Central memory CD4-positive, alpha-beta T cell (primary cell): ENCODE data around the gene HOXA2.

Source experiments
- DNase-seq: peaks from one replicate; pipeline ENCODE4 v3.0.0; 2022

The HOXA2 gene

DNA sequence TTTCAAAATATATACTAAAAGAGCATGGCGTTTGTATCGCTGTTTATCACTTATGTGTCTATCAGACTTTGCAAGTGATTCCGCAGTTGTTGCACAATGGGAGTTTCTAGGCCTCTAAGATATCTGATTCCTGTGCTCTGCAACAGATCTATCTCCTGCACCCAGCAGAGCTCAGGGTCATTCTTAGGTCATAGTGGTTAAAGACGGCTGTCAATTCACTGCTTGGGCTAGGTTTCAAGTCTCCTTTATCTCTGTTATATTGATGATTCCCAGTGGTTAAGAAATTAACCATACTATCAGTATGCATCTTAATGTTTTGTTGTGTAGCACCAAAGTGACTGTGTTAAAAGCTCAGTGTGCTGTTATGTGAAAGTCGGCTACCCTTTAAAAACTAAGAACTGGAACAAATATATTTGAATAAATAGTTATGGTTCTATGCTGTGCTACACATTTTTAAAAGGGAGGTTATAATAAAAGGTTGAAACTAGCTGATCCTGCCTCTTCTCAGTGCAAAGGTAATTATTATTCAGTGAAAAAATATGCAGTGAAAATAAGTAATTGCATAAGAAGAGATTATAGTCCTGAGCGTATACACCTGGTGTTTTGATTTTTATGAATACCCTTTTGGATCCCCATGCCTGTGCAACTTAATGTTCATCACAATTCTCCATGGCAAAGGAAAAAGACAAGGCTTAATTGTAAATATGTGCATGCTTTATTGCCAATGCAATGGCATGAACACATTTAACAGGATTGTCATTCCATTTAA, 30.7 kb downstream of the HOXA2 start:
- no peak for DNase-seq

DNA sequence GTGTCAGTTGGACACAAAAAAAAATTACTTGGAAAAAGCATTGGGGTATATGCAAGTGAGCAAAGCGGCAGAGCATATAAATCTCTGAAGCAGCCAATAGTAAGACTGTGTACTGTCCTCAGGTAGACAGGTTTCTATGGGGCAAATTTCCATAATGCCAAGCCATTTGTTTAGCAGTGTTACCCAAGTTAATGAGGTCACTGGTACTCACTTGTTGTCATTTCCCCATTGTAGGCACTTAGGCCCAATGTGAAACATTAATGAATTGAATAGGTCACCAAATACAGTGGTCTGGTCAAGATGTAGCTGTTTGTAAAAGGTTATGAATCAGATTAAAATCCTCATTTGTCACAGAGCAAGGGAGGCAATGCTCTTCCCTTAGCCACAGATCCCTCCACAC, 34.2 kb downstream of the HOXA2 start:
- no peak for DNase-seq

DNA sequence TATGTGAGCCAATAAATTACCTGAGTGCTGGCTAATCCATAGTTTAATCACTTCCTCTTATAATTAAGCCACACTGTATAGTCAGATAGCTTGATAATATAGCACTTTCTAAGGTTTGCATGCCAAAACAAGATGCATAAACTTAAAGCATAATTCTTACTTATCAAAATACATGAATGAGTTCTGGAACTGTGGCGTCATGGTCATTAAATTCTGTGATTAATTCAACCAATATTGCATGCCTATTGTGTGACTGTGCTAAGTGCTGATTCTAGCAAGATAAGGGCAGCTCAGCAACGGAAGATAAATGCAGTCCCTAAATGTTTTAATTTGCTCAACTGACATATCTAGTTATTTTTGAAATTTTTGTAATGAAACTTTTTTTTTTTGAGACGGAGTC, 36.3 kb downstream of the HOXA2 start:
- no peak for DNase-seq

DNA sequence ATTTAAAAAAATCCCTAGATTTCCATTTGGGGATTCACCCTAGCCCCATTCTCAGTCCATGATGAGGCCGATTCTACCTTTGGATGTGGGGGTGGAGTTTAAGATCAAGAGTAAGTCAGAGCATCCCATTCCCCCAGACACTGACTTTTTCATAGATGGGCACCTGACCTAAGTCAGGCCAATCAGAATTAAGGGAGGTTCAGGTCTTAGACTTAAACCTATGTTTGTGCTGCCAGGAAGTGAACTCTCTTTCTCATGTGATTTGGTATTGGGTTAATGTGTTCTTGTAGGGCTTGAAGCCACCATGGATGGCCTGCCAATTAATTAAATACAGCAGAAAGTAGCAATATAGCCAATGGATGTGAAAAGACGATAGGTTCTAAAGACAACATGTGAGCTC, 36.8 kb downstream of the HOXA2 start:
- DNase-seq, result no peak

DNA sequence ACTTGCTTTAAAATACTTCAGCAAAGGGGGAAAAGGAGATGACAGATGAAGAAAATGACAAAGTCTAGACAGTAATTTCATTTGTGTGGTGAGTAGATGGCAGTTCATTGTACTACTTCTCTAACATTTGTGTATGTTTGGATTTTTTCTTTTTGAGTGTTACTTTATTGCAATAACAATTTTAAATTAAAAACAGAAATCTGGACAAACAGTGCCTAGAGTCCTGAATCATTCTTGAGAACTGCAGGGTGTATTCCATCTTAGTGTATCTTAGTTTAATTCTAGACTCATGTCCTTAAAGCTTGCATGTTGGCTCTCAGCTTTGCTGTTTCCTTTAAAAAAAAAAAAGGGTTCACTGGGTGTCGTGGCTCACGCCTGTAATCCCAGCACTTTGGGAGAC, 37.8 kb downstream of the HOXA2 start:
- no peak for DNase-seq

DNA sequence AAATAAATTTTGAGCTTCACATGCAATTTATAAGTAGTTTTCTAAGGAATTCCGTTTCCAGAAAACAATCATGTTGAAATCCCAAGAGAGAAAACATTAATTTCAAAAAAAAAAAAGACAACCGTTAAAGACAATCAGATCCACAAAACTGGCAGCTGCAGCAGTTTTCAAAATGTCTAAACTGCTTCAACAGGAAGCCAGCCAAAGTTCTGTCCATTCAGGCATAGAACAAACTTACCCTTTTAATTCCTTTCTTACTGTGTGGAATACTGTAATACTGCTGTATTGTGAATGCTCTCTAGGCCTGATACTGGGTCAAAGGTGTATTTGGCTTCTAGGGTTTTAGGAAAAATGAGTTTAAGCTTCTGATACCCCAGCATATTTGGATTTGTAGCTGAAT, 38.3 kb downstream of the HOXA2 start:
- DNase-seq, result no peak

DNA sequence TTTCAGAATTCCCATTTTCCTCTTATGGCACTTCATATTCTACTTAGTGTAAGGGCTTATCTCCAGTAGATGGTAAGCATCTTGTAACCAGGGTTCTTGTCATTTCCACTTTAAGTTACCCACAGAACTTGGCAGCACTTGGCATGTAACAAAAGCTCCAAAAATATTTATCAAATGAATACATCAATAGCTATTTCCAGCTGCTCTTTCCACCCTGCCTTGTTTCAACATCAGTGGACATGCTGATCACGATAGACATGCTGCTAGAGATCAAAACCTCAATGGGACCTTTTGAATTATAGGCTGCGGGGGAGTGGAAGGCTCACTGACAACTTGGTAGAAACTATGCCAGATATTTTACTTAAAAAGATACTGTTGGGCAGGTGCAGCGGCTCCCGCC, 39.5 kb downstream of the HOXA2 start:
- no peak for DNase-seq

DNA sequence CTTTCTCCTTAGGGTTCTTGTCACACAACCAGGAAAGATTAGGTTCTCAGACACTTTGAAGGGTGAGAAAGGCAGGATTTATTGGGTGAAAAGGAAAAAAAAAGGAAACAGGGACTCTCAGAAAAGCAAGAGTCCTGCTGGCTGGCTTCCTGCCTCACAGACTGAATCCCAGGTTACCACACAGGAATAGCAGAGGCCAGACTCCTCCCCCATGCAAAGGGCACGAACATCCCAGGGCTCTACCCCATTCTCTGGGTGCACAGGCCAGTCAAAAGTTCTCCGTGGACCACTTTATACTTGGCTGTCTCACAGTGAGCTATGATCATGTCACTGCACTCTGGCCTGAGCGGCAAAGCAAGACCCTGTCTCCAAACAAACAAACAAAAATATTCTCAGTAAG, 49.3 kb downstream of the HOXA2 start:
- no peak for DNase-seq

DNA sequence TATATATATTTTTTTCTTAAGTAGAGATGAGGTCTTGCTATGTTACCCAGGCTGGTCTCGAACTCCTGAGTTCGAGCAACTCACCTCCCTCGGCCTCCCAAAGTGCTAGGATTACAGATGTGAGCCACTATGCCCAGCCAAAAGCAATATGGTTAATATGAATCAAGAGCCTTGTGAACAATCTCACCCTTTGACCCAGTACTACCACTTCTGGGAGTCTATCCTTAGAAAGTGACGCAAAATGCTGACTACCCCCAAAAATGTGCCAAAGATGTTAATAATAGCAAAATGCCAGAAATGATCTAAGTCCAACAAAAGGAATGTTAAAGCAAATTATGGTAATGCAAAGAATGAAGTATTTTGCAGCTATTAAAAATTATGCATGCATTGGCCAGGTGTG, 51.0 kb downstream of the HOXA2 start:
- DNase-seq, result no peak
